EL (cell line): ENCODE measurements around the gene CHAF1A.

ENCODE experiments used
- DNase-seq: peaks from one replicate; pipeline ENCODE4 v3.0.0-alpha.2; 2016

CHAF1A gene

DNA sequence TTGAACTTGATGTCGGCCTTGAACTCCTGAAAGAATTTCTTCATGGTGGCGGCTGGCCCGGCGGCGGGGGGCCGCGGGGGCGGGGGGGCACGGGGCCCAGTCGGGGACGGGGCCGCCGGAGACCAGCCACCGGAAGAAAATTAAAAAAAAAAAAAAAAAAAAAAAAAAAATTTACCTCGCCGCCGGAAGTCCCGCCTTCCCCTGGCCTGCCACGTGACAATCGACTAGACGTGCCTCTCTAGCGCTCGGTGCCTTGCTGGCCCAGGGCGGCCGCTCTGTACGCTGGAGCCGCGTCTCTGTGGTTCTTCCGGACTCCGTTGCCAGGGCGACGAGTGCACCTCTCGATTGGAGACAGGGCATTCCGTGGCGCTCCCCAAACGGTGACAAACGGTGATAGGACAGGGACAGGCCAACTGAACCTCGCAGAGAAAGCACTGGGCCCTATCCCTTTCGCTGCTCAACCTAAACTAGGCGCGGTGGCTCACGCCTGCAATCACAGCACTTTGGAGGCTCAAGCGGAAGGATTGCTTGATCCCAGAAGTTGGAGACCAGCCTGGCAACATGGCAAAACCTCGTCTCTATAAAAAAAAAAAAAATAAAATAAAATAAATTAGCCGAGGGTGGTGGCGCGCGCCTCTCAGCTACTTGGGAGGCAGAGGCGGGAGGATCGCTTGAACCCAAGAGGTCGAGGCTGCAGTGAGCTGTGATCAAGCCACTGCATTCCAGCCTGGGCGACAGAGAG is 55.4 kb downstream of the CHAF1A start, which contains the start of gene UBXN6:
Gene UBXN6, minus strand, starts transcription at position 141 of the 742 bp plus-strand sequence. Its CDS starts 97 bp downstream, at position 44.
- DNase-seq = peak; percentile 98

DNA sequence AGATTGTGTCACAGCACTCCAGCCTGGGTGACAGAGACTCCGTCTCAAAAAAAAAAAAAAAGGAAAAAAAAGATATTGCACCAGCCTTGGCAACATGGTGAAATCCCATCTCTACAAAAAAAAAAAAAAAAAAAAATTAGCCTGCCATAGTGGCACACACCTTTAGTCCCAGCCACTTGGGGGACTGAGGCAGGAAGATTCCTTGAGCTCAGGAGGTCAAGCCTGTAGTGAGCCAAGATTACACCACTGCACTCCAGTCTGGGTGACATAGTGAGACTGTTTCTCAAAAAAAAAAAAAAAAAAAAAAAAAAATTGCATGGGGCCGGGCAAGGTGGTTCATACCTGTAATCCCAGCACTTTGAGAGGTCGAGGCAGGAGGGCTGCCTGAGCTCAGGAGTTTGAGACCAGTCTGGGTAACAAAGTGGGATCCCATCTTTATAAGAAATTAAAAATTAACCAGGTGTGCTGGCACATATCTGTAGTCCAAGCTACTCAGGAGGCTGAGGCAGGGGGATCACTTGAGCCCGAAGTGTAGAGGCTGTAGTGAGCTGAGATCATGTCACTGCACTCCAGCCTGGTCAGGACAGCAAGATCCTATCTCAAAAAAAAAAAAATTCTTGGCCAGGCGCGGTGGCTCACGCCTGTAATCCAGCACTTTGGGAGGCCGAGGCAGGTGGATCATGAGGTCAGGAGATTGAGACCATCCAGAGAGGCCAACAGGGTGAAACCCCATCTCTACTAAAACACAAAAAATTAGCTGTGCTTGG is 62.6 kb downstream of the CHAF1A start:
- no peak for DNase-seq

DNA sequence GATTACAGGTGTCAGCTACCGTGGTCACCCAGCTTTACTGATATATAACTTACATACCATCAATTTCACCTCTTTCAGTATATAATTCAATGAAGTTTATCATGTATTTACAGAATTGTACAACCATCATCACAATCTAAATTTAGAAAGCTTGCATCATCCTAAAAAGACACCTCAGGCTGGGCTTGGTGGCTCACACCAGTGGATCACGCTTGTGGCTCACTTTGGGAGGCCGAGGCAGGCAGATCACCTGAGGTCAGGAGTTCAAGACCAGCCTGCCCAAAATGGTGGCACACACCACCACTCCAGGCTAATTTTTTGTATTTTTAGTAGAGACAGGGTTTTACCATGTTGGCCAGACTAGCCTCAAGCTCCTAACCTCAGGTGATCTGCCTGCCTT is 65.4 kb downstream of the CHAF1A start:
- DNase-seq = no peak

DNA sequence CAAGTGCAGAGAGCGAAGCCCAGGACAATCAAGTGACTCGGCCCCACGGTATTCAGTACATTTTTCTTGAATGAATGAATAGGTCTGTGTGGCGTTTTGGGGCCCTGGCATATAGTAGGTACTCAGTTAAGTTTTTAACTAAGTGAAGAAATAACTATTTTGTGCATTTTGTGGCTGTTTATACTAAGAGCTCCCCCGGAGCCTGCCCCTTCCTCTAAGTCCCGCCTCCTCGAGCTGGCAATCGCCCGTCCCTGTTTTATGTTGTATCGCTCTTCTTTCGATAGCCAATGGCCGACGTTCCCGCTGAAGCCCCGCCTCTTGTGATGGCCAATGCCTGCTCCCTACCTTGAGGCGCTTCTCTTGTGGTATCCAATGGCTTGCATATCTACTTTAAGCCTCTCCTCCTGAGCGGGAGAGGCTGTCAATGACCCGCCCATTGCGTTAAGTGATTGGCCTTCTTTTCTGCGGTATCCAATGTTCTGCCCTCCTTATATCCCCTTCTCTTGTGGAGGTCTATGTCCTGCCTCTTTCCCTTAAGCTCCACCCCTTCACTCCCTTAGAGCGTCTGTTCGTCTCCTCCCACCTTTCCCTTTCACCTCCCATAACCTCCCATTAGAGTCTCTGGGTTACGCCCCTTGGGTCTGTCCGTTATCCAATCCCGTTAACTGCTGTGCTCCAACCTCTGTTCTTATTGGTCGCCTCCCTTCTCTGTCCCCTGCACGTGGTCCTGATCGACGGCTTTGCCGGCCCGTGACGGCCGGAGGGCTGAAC is 69.1 kb downstream of the CHAF1A start:
- peak; percentile 100 for DNase-seq

DNA sequence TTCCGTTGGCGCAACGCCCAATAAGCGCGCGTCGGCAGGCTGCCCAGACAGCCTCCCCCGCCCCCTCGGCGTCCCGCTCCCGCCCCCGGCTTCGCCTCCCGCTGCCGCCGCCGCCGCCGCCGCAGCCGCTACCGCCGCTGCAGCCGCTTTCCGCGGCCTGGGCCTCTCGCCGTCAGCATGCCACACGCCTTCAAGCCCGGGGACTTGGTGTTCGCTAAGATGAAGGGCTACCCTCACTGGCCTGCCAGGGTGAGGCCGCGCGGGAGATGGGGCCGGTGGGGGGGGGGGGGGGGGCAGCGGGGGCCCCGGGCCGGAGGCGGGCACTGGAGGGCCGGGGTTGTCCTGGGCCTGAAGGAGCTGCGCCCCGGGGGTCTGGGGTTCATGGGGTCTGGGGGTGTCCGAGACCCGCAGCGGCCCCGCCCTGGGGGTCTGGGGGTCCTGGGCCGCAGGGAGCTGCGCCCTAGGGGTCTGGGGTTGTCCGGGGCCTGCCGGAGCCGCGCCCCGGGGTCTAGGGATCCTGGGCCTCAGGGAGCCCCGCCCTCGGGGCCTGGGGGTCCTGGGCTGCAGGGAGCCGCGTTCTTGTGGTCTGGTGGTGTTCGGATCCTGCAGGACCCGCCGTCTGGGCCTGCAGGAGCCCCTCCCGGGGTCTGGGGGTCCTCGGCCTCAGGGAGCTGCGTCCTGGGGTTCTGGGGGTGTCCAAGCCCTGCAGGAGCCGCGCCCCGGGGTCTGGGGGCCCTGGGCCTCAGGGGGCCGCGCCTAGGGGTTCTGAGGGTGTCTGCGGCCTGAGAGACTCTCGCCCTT is 69.9 kb downstream of the CHAF1A start, which contains the start of gene HDGFL2:
Gene HDGFL2, plus strand, starts transcription at position 124 of the 801 bp plus-strand sequence. Its CDS starts 54 bp downstream, at position 178.
- no peak for DNase-seq

DNA sequence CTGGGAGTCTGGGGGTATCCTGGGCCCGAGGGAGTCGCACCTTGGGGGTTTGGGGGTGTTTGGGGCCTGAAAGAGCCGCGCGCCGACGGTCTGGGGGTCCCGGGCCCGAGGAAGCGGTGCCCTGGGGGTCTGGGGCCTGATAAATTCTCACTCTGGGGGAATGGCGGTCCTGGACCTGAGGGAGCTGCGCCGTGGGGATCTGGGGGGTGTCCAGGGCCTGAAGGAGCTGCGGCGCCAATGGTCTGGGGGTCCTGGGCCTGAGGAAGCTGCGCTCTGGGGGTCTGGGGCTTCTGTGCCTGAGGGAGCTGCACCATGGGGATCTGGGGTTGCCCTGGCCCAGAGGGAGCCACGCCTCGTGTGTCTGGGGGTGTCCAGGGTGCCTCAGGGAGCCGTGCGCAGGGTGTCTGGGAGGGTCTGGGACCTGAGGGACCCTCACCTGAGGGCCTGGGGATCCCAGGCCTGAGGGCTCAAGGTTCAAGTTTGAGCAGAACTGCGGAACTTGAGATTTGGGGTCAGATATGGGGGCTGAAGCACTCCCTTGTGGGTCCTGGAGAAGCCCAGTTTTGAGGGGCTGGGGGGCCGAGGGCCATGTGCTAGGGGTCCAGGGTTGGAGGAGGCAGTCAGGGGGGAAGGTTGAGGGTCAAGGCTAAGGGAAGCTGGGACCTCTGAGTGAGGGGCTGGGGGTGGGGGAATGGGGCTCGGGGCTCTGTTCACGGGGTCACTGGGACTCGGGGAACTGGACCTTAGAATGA is 70.7 kb downstream of the CHAF1A start:
- no peak for DNase-seq

DNA sequence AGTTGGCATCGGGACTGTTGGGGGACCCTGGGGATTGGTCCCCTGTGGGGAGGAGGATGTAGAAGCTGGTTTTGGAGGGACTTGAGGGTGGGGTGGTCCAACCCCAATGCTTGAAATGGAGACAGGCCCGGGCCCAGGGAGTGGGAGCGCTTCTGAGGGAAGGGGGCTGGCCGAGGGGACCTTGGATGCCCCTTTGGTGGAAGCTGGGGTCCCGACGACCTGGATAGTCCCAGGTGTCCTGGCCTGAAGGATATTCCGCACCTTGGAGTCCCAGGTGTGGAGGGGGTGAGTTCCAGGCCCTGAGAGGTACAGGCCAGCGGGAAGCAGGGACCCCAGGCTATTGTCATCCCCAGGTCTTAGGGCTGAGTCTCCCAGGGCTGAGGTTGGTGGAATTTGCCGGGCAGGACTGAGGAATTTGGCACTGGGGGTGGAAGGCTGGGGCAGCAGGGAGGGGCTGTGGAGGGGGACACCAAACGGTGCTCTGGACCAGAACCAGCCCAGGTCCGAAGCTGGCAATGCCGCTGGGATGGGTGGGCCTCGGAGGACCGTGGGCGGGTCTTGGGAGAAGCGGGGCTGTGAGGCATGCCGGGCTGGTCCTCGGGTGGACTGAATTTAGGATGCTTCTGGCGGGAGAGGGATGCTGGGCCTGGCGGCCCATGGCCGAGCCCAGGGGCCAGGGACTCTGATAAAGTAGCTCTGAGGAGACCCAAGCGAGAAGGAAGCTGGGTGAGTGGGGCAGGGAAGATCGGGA is 71.5 kb downstream of the CHAF1A start:
- DNase-seq = peak; percentile 31

DNA sequence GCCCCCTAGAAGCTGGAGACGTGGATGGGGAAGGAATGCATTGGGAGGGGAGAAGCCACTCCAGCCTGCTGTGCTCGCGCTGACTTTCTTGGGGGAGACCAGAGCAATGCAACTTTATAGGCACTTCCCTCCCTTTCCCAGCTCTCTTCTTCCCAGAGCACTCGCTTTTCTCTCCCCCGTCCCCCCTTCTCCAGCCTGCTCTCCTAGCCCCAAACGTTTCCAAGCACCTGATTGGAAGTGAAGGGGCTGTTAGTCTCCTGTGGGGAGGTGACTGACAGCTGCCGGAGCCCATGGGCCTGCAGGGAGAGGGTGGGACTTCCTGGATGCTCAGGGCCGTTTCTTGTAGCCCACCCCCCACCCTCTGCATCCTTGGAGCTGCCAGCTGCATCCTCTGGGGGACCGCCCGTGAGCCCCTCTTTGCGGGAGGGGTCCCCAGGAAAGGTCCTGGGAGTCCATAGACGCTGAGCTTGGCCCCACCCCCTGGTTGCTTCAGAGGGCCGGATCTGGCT is 72.1 kb downstream of the CHAF1A start:
- DNase-seq = peak; percentile 76

DNA sequence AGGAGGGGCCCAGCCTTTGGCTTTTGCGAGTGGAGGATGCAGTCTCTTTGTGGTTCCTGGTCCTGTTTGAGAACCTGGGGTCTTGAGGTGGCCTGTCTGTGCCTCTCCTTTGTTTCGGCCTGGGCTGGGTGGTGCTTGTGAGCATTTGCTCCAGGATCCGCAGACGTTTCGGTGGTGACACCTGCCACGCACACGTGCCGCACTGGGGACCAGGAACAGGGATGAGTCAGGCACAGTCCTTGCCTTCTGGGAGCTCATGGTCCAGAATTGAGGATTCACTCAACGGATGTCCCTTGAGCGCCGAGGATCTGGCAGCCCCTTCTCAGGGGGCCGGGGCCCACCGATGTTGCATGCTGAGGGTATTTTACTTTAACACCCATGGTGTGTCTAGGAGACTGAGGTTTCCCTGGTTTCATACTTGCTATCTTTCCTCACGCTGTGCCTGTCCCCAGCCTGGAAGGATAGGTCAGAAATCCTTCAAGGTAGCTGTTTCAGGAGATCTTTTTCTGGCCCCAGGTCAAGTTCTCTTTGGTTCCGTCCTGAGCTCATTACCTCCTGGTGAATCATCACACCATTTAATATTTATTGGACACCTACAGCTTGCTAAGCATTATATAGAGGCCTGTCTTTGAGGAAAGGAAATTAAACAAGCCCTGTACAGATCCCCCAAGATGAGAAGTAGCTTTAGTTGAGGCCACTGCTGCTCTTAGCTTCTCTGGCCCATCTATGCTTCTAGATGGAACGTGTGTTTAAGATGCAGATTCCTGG is 74.8 kb downstream of the CHAF1A start:
- no peak for DNase-seq

DNA sequence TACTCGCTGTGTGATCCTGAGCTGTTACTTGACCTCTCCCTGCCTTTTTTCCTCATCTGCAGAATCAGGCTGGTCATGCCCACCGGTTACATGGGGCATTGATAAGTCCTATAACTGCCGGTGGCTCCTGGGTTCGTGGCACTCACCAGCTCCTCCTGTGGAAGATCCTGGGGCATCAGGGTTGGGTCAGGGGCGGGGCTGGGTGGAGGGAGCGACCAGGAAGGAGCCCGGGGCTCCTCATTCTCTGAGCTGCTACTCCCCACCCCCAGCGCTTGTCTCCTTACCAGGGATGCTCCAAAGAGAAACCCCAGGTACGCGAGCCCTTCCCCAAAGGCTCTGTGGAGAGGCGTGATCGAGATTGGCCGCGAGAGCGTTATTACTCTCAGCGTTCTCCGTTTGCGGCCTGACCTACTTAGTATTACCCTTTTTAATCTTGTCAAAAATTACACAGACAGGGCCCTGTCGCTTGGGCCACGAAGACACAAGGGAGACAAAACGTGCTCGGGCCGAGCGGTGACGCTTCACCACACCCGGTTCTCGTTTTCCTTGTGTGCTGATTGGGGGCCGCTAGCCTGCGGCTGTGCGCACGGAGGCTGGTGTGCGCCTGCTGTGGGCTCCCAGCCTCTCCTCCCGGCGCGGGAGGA is 80.4 kb downstream of the CHAF1A start:
- no peak for DNase-seq

DNA sequence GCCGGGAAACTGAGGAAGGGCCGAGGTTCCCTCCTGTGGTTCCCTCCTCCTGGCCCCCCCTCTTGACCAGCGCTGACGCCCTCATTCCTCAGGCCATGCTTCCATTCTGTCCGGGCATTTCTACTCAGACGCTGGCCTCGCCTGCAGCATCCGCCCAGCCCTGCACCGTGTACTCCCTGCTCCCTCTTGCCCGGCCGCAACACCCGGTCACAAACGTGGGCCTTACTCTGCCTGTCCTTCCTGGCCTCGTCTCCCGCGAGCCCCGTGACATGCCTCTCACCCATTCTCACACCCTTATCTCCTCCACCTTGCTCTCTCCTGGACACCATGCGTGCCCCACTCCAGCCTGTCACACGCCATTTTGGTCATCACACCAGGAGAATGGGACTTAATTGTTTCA is 80.9 kb downstream of the CHAF1A start:
- DNase-seq = no peak

DNA sequence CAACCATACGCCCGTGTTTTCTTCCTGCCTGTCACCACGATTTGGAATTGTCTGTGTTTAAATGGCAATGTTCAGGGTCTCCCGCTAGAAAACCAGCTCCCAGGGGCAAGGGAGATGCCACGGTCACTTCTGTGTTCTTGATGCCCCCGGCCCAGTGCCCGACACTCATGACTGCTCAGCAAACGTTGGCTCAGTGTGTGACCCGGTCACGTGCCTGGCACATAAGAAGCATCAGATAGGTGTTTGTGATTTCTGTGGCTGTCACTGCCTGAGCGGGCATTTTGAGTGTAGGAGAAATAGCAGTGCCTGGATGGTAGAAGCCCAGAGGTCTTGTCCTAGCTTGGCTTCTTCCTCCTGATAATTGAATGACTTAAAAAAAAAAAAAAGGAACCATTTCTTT is 85.1 kb downstream of the CHAF1A start:
- DNase-seq = no peak

DNA sequence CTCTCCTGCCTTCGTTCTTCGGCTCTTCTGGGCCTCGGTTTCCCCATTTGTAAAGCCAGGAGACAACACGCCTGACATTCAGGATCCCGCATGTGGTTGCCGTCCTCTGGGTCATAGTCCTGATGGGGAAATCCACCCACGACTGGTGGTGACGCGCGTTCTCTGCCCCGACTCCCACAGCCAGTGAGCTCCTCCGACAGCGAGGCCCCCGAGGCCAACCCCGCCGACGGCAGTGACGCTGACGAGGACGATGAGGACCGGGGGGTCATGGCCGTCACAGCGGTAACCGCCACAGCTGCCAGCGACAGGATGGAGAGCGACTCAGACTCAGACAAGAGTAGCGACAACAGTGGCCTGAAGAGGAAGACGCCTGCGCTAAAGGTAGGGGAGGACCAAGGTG is 86.1 kb downstream of the CHAF1A start:
- DNase-seq = no peak

DNA sequence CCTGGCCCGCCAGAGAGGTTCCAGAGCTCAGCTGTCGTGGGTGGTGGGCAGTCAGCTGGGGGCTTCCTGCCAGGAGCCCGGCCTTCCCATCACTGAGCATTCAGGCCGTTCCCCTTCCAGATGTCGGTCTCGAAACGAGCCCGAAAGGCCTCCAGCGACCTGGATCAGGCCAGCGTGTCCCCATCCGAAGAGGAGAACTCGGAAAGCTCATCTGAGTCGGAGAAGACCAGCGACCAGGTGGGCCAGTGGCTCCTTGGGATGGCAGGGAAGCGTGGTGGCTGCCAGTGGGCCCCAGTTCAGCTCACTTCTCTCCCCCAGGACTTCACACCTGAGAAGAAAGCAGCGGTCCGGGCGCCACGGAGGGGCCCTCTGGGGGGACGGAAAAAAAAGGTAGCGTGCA is 89.0 kb downstream of the CHAF1A start:
- no peak for DNase-seq

DNA sequence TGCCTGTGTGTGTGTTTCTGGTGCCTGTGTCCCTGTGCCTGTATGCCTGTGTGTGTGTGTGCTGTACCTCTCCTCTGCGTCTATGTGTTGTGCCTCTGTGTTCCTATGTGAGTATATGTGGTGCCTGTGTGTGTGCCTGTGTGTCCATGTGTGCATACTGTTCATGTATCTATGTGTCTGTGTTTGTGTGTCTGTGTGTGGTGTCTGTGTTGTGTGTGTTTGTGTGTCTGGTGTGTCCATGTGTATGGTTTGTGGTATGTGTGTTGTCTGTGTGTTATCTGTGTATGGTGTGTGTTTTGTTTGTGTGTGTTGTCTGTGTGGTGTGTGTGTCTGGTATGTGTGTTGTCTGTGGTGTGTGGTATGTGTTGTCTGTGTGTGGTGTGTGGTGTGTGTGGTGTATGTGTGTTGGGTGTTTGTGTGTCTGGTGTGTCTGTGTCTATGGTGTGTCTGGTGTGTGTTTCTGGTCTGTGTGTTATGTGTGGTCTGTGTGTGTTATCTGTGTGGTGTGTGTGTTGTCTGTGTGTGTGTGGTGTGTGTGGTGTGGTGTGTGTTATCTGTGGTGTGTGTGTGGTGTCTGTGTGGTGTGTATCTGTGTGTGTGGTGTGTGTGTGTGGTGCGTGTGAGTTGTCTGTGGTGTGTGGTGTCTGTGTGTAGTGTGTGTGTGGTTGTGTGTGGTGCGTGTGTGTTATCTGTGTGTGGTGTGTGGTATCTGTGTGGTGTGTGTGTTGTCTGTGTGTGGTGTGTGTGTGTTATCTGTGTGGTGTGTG is 90.1 kb downstream of the CHAF1A start:
- no peak for DNase-seq
